Measurements from ENCODE around the gene CERS6.

DNA sequence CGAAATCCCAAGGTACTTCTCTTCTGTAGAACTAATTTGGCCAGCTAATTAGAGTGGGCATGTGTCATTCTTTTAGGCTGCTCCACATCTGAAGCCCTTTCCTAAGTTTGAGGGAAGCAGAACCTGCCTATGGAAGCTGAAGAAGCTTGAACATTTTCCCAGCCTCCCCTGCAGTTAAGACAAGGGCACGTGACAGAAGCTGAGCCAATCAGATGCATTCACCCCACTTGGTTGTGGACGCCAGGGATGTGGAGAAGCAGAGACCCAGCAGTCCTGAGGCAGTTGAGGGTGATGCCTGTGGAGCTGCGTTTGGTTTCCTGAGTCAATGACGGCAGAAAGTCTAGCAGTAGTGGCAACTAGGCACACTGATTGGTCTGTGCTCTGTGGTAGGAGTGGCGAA is 26.1 kb upstream of the CERS6 start:
- TF ChIP-seq, protein P1, sequence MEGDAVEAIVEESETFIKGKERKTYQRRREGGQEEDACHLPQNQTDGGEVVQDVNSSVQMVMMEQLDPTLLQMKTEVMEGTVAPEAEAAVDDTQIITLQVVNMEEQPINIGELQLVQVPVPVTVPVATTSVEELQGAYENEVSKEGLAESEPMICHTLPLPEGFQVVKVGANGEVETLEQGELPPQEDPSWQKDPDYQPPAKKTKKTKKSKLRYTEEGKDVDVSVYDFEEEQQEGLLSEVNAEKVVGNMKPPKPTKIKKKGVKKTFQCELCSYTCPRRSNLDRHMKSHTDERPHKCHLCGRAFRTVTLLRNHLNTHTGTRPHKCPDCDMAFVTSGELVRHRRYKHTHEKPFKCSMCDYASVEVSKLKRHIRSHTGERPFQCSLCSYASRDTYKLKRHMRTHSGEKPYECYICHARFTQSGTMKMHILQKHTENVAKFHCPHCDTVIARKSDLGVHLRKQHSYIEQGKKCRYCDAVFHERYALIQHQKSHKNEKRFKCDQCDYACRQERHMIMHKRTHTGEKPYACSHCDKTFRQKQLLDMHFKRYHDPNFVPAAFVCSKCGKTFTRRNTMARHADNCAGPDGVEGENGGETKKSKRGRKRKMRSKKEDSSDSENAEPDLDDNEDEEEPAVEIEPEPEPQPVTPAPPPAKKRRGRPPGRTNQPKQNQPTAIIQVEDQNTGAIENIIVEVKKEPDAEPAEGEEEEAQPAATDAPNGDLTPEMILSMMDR (conservative IDR thresholded peaks at IDR 0.05 in 1 of 2, IDR thresholded peaks at IDR 0.05 in 1 of 2; ENCODE audit: extremely low read depth in 1 of 2, insufficient read depth in 1 of 2, low read depth in 1 of 2, low read length in 2 of 2) = no peak
- TF ChIP-seq EZH2 (IDR thresholded peaks at IDR 0.05; ENCODE audit: borderline replicate concordance, low read length) = no peak

All from mammary epithelial cell (primary cell).